DMS114 treated with DMSO at 0.1 percent for 48 hours (cell line): Measurements from ENCODE around the gene BAHD1.

Experiments used
- DNase-seq: peaks from one replicate; lab custom pipeline; 2025; ENCODE audit not compliant: unreplicated experiment; lab: John Stamatoyannopoulos, UW

The BAHD1 gene

DNA sequence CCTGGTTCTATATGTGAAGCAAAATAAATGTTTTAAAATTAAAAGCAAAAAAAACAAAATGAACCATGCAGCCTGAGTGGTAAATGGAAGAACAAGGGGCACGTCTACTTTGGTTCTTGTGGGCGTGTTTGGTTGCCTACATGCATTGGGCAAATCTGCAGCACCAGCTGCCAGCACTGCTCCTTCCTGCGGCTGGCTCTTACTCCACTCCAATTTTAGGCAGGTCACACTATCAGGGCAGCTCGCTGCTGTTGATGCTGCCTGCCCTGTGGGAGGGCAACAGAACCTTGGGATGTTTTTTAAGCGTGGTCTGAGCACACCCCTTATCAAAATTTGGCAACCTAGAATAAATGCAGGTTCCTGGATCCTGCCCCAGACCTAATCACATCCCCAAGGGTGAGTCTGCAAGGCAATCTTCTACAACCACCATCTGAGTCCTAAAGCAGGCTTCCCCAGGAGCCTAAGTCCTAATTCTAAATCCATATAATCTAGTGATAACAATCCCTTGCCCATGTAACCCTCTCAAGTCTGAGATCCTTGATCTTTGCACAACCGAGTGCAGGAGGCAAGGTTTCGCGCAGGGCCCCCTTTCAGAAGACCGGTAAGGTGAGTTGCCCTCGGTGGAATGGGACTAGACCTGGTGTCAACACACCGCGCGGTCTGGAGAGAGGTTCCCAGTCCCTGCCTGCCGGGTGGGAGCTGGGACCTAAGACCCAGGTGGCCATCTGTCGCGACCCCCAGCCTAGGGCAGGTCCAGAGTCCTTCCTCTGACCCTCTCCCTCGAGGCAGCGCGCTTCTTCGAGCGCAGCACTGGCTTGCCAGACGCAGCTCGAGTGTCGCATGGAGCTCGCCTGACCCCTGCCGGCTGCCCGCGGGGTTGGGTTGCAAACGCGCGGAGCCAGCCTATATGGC lies 19.3 kb upstream of the BAHD1 start:
- DNase-seq = peak; percentile 53

DNA sequence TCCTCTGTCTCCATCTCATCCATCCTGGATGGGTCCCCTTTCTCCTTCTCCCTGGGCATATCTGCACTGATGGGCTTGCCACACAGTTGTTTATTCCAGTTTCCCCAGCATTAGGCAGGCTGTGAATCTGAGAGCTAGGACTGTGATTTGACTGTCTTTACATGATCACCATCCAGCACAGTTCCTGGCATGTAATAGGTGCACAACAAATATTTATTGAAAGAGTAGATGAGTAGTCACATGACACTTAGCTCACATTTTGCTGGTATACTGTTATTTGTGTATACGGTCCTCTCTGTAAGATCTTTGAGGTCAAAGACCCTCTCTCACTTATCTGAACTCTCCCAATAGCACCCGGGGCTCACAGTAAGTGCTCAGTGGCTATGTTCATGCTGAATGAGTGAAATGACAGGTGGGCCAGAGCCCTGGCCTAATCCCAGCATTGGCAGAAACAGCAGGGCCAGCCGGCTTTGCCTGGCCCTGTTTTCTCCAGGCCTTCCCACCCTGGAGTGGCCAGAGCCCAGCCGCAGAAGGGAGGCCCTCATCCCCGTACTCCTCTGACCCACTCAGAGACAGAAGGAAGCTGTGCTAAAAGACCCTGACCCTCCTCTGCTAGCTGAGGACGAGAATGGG lies 16.2 kb upstream of the BAHD1 start:
- DNase-seq = no peak

DNA sequence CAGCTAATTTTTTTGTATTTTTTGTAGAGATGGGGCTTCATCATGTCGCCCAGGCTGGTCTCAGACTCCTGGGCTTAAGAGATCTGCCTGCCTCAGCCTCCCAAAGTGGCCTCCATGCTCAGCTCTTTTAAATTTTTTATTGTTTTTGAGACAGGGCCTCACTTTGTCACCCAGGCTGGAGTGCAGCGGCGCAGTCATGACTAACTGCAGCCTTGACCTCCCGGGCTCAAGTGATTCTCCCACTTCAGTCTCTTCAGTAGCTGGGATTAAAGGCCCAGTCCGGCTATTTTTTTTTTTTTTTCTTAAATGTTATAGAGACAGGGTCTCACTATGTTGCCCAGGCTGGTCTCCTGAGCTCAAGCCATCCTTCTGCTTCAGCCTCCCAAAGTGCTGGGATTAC lies 15.1 kb upstream of the BAHD1 start:
- no peak for DNase-seq

DNA sequence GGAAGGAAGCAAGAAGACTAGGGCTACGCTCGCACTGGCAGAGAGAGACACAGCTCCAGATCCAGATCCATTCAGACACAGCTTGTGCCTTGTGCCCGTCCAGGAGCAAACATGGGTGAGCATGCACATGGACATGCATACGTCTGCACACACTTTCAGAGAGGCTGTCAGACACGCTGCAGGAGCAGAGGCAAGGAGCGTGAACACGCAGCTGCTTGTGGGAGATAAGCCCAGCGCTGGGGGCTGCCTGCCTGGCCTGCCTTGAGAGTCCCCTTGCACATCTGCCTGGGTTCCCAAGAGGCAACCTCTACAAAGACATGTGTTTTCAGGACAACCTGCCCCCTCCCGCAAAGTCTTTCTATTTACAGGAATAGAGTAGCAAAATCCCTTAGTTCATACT lies 13.6 kb upstream of the BAHD1 start:
- no peak for DNase-seq

DNA sequence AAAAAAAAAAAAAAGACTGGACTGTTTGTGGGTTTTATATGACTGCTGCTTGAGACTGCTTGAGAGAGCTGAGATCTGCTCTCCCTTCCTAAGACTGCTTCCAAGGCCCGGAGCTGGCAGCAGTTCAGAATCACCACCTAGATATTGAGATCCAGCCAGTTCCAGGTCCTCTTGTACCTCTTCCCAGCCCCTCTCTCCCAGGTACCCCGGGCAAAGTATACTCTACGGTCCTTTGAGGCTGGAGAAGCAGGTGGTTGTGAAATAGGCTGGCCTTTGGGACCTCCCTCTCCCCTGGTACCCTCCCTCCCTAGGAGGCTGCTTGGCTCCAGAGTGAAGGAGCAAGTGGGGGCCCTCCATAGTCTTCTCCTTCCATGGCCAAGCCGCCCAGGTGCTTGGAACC lies 12.6 kb upstream of the BAHD1 start:
- no peak for DNase-seq

DNA sequence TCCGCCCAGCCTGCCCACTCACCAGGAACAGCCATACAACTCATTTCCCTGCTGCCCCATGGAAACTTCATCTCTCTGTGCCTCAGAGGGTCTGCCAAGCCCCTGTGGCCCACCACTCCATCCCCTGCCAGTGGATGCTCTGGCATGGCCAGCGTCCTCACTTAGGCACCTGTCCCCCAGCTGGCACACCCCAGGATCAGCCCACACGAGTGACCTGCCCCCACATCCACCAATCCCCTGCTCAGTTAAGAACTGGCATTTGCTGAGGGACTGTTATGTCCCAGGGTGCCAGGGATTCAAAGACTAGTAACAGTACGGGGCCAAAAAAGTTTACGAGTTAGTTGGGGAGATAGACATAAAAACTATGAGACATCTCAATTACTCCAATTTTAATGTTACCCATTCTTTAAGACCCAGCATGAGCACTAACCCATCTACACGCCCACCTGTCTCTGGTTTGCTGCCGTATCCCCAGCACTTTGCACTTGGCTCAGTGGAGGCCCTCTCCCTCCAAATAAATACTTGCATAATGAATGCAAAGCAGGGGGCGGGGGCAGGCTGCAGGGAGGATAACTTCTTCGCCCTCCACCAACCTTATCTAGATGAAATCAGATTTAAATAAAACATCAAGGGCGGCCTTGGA lies 11.6 kb upstream of the BAHD1 start:
- no peak for DNase-seq

DNA sequence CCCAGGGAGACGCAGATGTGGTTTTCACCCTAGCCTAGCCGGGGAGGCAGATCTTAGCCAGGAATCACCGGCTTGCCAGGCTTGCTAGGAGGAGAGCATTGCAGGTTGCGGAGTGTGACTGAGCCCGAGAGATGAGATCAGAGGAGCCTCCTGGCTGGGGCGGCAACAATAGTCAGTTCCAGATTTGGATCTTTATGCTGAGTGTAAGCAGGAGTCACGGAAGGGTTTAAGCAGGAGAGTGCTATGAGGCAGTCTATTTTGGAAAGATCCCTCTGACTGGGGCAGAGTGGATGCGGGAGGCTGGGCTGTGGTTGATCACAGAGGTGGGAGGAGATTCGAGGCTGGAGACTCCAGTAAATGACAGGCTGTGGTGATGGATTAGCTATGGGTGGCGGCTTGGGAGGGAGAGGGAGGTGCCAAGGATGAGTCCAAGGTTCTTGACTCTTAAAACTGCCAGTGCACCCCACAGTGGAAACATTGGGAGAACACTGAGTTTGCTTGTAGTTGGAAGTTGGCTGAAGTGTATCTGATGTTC lies 10.4 kb upstream of the BAHD1 start:
- DNase-seq = no peak

DNA sequence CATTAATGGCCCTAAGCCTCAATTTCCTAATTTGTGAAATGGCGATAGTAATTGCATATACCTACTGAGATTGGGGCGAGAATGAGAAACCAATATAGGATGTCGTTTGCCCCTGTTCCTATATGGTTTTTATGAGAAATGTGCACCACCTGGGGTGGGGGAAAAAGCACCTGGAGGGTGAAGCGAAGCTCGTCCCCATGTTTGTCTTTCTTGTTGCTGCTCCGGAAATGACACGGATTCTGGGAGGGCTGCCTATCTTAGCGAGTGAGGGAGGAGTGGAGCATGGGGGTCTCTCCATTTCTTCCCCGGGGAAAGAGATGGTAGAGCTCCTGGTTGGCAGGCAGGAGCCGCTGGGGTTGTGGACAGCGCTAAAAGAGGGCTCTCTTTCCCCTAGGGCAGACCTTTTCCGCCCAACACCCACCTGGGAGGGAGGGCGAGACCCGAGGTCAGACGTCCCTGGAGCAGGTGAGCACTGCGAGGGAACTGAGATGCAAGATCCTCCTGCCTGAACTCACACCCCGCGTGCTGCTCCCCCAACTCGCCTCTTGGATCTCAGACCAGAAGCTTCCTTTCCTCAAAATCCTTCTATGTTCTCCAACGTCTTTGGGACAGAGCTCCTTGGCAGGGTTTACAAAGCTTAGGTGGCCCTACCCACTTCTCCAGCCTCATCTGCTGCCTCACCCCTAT lies 5.6 kb upstream of the BAHD1 start:
- no peak for DNase-seq

DNA sequence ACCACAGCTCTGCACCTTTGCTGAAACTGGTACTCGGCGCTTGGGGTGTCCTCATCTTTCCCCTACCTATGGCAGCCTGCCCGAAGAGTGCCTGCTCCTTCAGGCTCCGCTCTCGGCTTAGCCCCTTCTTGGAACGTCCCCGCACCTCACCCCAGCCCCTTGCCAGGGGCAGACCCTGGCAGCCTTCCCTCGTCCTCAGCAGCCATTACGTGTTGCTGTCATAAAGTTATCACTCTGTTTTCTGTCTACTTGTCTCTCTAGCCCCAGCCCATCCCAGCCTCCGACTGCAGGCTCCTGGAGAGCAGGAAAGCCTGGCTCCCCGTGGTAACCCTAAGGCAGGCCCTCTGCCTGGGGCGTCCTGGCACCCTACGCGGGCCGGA lies 5.1 kb upstream of the BAHD1 start:
- DNase-seq = no peak

DNA sequence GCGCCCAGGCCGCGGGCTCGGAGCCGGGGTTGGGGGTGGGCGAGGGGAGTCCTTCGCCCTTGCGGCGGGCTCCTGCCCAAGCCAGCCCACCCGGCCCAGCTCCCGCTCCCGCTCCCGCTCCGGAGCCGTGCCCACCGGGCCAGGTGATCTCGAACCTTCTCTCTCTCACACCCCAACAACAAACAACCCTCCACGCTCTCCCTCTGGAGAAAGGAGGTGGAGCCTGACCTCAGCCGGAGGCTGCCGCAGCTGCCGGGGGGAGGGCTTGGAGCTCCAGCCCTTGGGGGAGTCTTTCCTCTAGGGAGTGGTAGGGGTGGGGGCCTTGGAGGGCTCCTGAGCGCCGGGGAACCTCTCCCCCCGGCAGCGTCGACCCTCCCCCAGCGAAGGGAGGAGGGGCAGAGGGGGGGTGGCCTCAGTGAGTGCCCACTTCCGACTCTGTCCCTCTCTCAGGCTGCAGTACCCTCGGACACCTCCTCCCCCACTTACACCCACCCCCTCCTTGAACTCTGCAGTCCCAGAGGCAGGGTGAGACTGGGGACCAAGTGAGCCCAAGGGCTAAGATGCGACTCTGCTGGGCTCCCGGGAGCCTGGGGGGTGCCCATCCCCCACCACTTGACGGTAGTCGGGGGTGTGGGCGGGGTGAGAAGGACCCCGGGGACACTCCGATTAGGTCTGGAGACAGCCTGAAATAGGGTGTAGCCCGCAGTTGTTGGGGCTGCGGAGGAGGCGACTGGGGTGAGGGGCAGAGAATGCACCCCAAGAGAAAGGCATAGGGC lies 4.4 kb upstream of the BAHD1 start:
- no peak for DNase-seq

DNA sequence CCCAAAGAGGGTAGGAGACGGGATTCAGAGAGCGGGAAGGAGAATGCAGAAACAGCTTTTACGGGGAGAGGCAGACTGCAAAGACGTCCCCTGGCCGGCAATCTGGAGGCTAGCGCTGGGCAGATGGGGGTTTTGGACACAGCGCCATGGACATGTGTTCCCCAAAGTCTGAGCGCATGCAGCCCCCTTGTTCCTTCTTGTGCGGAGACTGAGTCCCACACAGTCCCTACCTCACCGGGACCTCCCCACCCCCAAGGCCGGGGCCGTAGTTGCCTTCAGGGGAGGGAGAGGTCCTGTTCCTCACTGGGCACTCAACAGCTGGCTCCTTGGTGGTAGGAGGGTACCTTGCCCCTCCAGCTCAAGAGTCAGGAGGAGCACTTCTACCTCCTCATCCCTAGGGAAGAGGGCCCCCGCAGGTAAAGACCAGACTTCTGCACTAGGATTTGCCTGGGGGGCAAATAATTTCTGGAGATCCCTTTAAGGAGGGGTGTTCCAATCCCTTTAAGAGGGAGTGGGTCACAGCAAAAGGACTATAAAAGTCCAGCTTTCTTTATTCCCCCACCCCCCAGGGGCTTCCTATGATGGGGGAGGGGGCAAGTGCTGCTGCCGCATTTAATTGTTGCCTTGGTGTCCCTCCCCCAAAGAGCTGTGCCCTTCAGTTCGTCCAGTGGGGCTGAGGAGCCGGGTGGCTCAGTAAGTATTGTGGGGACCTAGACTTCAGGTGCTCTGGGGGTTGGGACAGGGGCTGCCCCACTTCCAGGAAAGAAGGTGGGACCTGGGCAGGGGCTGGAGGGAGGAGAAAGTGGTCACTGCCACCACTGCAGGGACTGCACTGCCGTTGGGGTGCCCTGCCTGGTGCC lies 3.6 kb upstream of the BAHD1 start:
- DNase-seq = no peak

DNA sequence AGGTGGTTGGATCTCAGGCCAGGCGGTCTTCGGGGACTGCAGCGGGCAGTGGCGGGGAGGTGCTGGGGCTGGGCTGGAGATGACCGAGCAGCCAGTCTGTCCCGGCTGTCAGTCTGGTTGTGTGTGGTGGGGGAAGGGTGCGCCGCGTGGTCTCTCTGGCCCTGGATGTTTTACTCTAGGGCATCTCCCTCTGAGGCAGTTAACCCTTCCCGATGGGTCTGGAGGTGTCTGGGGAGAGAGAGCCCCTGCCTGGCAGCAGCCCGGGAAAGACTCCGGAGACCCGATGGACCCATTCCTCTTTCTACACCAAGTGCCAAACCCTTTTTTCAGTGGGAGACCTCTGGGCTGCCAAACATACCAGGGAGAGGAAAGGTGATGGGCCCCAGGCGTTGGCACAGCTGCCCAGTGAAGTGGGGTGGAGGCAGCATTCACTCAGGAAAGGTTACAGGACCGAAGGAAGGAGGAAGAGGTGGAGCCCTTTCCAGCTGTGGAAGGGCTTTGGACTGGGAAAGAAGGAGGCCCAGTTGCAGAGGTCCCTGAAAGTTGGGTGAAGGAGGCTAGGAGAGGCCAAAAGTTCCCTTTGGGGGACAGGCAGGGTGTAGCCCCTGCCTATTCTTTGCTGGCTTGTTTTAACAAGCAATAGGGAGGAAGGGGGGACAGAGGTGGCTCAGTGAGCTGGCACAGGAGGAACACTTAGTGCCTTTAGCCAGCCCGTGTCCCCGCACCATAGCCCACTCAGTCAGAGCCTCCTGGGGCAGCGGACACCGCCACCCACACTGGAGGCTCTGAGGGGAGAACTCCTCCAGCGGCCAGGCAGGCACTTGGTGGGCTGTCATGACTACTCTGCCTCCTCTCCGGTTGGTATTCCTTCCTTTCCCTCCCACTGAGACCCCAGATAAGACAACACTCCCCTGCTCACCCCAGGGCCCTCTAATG lies 2.7 kb upstream of the BAHD1 start:
- DNase-seq = no peak

DNA sequence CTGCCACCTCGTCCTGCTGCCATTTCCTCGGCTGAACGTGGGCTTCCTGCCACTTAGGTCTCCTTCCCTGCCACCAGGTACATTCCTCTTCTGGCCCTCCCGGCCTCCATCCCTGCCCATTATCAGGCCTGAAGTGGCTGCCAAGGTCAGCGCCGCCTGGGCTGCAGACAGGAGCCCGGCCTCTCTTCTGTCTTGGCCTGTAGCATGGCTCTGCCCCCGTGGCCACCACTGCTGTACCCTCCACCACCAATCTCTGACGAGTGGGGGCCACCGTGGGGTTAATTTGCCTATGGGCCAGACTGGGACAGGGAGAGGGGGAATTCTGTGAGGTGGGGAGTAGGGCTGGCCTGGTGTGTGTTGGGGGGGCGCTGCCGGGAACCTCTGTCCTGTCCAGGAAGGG lies 2.0 kb upstream of the BAHD1 start:
- DNase-seq = no peak

DNA sequence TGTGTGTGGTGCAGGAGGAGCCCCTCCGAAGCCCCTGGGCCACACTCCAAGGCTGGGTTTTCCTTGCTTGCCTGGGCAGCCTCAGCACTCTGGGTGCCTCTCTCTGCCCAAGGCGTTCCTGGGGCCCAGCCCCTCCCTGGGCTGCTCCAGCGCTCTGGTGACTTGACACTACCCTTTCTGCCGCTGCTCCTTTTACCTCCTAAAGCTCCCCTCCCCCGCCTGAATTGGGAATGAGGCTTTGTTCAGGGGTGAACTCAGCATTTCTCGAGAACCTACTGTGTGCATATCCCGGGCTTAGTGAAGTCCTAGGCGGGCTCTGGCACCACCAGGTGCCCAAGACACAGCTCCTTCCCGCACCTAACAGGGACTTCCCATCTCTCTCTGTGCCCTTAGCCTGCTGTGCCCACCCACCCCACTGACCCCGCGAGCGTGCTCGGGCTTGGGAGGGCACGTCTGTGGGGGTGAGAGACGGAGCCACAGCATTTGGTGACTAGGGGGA lies 1.2 kb upstream of the BAHD1 start:
- DNase-seq = no peak

DNA sequence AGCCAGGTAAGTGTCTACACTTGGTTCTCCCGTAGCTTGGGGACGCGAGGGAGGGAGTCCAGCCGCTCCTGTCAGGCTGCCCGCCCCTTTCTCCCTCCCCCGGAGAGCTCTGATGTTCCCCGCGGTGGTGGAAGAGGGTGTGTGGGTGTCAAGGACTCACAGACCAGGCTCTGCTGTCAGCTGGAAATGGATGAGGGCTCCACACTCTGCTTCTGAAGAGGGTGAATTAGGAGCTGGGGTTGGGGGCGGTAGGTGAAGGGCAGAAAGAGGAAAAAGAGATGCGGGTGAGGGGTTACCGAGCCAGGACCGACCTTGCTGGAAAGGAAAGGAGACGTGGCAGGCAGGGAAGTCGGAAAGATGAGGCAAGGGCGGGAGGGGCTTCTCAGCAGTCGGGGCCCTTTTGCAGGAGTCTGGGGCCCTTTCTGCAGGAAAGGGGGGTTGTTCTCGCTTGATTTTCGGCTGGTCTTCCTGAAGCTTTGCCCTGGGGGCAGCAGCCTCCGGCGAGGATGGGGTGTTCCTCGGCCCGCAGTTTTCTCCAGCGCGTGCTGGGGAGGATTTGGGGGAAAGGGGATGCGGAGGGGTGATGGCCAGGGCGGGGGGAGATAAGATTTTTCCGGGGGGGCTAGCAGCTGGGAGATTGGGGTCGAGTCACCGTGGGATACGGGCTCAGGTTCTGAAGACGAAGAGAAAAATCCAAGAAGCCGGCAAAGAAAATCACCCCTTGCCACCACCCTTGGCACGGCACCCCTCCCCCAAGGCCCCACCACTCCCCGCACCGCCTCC lies 602 bp upstream of the BAHD1 start:
- DNase-seq = no peak

DNA sequence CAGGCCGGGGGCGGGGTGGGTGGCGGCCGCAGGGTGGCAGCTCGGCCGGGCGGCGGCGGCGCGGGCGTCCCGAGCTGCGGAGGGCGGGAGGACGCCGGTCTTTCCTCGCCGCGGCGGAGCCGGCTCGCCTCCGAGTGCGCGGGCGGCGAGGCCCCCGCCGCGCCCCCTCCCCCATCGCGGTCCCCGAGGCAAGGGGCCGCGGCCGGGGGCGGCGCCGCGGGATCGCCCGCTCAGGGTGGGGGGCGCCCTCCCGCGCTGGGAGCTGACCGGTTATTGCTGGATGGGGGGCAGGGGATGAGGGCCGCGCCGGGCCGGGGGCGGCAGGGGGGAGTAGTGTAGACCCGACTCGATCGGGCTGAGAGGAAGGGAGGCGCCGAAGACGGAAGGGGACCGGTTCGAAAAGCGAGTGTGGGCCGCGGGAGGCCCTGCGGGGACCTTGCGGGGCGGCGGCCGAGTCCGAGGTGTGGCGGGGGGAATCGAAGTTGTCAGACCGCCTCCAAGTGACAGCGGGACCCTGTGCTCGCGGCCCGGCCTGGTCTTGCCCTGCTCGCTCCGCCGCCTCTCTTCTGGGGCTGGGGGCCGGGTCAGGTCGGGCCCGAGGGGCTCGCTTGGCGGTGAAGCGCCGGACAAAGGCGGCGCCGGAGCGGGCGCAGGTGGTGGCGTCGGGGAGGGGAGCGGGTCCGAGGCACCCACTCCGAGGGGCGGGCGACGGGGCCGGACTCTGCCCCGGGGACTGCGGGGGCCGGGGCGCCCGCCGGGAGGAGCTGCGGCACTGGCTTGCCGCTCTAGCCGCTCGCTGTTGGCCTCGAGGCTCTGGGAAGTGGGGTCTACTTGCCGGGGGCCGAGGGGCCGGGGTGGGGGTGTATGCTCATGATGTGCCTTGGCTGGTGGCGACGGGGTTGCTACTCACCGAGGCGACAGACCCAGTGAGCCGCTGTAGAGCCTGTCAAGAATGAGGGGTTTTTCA lies 1.1 kb downstream of the BAHD1 start:
- no peak for DNase-seq
